Cerebellar nuclear complex (tissue), 1 donor: Measurements from ENCODE around the gene ANXA10.
"Not testable (repeated sequence)": the region's sequence is repeated elsewhere in the genome, so short reads cannot be mapped to it uniquely, and the experiment has no call there.

Experiments
- DNase-seq, 2 experiments: peaks; one replicate each; lab custom pipeline; 2025; lab: John Stamatoyannopoulos, UW

ANXA10 gene

GRCh38 chr4:168154546-168155277 lies 62.4 kb downstream of the ANXA10 start:
- DNase-seq: no peak

- no peak for DNase-seq
Measured at GRCh38 chr4:168162604-168163003, 70.3 kb downstream of the ANXA10 start.

DNA sequence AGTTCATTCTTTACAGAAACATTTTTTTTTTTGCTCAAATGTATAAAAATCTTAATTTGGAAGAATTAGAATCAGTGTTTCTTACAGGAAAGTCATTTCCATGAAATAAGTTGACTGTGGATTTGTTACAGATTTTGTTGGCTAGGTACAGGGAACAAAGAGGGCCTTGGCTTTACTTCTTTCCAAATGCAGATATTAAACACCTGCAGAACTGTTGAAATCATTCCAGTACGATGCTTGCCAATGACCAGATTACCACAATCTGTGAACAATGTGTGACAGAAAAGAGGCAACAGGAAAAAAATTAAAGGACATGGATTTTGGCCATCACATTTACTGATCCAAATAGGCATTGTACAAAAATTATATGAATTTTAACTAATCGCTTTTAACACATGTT lies 70.8 kb downstream of the ANXA10 start:
- DNase-seq: no peak

DNA sequence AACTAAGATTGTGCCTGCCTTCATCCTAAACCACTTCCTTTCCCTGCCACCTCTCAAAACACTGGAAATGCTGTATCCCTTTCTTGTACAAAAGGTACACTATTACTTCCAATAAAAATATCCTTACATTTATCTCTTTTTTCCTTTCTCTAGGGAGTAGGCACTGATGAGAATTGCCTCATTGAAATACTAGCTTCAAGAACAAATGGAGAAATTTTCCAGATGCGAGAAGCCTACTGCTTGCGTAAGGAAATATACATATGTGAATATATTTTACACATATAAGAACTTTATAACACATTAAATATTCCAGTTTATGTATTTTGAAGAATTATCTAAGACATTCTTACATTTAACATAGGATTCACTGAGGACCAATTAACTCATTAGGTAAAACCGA lies 71.7 kb downstream of the ANXA10 start:
- DNase-seq: no peak

DNA sequence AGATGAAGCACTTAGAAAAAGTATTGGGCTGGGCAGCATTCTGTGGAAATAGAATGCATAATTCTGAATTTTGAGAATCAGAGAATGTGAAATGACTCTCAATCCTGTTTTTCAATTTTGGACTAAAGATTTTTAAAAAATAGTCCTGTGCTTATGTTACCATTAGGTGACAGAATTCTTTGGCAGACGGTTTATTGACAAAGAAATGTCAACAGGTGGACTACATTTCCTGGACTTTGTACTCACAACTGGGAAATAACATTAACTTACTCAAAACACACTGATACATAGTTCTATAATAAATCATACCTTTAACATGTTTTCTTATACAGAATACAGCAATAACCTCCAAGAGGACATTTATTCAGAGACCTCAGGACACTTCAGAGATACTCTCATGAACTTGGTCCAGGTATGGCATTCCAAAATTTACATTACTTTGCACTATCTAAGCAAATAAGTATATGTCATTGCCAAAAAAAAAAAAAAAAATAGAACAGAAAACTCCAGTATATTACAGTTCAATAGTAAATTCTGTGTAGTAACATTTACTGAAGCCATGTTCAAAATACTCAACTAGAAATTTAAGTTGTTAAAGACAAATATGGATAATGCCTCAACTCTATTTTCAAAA lies 72.7 kb downstream of the ANXA10 start:
- DNase-seq: no peak

DNA sequence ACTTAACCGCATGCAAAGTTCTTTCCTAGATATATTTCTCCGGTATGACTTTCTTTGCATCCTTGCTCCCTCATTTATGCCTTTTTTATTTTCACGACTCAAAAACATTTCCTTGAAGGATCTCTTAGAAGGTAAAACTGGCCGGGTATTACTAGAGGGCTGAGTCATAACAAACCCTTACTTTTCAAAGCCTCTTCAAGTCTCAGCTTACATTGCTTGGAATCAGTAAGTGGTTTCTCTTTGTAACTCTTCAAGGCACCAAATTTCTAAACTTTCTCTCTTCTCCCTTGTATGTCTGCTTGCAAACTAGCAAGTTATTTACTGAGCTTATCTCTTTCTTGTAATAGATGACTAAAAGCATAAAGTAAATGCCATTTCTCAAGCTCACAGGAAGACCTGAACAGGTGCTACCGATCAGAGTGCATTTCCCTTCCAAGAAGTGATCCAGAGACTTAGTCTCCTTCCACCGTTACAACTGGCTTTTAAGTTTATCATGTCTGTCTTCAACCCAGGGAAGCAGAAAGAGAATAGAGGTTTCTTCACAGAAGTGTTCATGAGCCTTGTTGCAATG lies 75.5 kb downstream of the ANXA10 start:
- no peak for DNase-seq

- no peak for DNase-seq
Measured at GRCh38 chr4:168174308-168174707, 82.0 kb downstream of the ANXA10 start.

- DNase-seq: no peak
Measured at GRCh38 chr4:168177546-168178149, 85.3 kb downstream of the ANXA10 start.

DNA sequence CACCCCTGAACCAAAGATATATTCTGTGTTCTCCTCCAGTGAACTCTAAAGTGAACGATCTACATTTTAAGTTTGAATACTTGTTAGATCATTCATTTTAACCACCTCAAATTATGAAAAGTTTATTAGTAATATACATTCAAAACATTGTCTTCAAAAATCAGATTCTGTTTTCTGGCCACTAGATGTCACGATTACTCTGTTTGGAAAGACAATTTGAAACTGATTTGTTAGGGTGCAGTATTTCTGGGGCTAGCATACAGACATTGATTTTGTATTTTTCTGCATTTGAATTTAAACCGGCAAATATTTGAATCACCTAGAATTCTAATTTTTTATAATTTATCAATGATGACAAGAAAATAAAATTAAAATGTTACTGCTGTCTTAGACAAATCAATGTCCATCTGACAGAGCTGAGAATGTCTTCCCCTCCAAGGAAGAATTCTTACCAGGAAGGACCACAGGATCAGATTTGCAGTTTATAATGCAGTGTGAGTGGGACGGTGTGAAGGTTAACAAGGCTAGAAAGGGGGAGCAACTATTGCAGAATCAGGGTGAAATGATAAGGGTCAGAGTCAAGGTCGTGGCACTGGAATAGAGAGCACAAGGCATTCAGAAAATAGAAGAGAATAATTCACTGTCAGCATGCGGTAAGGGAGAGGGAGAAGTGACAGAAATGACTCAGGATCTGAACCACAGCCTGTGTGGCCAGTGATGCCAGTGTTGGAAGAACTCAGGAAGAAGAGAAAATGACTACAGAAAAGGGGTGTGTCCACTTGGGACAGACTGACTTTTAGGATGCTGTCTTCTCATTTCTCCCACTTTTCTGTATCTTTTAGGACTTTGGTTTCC lies 91.6 kb downstream of the ANXA10 start:
- DNase-seq: no peak

DNA sequence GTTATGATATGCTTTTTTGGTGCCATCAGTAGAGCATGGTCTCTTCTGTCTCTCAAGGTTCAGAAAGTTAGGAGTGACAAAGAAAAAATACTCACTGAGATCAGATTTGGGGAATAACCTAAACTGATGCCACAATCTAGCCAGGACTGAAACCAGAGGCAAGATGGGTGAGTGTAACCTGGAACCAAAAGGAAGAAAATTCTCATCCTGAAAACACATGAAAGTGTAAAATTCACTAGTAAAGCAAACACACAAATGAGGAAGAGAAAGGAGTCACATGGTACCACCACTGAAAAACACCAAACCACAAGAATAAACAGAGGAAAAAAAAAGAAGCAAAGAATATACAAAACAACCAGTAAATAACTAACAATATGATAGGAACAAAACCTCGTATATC lies 96.4 kb downstream of the ANXA10 start:
- no peak for DNase-seq

DNA sequence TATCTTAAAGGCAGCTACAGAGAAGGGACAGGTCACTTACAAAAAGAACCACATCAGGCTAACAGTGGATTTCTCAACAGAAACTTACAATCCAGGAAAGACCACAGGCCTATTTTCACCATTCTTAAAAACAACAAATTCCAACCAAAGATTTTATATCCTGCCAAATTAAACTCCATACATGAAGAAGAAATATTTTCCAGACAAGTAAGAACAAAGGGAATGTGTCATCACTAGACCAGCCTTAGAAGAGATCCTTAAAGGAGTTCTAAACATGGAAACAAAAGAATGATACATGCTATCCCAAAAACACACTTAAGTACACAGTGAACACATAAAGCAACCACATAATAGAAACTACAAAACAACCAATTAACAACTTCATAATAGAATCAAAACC lies 105.6 kb downstream of the ANXA10 start:
- no peak for DNase-seq

DNA sequence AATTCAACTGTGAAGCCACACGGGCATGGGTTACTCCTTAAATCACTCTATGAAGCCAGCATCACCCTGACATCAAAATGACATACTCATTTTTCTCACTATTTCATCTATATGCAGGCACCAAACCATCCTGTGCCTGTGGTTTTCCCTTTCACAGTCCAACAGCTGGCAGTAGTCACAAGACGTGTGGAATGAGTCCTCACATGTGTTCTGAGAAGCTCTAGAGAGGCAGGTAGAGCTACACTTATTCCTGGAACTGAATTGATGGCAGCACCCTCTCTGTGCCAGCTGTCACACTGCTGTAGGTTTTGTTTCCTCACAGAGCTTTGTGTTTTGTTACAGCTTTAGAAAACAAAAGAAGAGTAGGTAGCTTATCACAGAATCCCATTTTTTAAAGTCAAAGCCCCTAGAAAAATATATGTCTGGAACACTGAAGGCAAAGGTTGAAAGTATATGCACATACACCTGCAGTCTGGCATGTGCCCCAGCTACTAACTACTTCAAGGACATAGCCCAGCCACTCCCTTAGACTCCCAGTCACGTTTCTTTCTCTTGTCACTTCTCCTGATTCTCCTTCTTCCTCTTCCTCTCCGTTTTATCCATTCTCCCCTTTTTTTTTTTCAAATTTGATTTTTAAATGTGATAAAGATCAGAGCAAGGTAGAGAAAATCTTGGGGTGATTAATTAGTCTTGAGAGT lies 107.1 kb downstream of the ANXA10 start:
- DNase-seq: no peak

- no peak for DNase-seq
Measured at GRCh38 chr4:168200685-168201084, 108.3 kb downstream of the ANXA10 start.

DNA sequence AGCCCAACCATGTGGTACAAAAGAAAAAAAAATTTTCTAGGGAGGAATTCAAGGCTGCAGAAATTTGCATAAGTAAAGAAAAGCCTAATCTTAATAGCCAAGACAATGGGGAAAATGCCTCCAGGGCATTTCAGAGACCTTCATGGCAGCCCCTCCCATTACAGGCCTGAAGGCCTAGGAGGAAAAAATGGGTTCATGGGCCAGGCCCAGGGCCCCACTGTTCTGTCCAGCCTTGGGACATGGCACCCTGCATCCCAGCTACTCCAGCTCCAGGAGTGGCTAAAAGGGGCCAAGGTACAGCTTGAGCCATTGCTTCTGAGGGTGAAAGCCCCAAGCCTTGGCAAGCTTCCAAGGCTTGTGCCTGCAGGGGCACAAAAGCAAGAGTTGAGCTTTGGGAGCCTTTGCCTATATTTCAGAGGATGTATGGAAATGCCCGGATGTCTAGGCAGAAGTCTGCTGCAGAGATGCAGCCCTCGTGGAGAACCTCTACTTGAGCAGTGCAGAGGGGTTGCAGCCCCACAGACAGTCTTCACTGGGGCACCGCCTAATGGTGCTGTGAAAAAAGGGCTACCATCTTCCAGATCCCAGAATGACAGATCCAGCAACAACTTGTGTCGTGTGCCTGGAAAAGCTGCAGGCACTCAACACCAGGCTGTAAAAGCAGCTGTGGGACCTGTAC lies 111.0 kb downstream of the ANXA10 start:
- no peak for DNase-seq

- no peak for DNase-seq
Measured at GRCh38 chr4:168208957-168209614, 116.7 kb downstream of the ANXA10 start.

- DNase-seq: no peak
Measured at GRCh38 chr4:168212656-168213055, 120.3 kb downstream of the ANXA10 start.

GRCh38 chr4:168213511-168213910 lies 121.2 kb downstream of the ANXA10 start:
- not testable (repeated sequence) for DNase-seq

DNA sequence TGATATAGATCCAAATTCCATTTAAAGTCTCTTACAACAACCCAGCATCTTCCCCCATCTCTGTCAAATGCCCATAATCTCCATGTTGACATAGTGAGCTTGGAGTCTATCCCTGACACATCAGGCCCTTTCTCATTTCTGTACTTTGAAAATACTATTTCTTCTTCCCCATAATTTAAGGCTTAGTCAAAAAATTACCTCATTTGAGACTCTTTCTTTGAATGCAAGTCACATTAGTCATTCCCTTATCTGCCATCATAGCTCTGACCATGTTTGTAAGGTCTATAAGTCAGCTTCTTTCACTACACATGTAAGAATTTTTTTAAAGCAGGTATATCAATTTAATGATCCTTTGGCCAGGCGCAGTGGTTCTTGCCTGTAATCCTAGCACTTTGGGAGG lies 126.3 kb downstream of the ANXA10 start:
- DNase-seq: no peak

GRCh38 chr4:168220893-168221292 lies 128.6 kb downstream of the ANXA10 start:
- no peak for DNase-seq

GRCh38 chr4:168221301-168221700 lies 129.0 kb downstream of the ANXA10 start:
- DNase-seq: no peak
